Neural progenitor cell (in vitro differentiated cells): Measurements from ENCODE around the gene PDGFRA. TPM values are rescaled to one million over a fixed set of nuclear protein-coding genes. Genes with fewer than 3 reads are reported as not detected.
"Not testable (repeated sequence)": the region's sequence is repeated elsewhere in the genome, so short reads cannot be mapped to it uniquely, and the experiment has no call there.

Experiments used
- DNase-seq: peaks from one replicate; pipeline ENCODE4 v3.0.0-alpha.2; 2016; ENCODE audit warnings: low spot score
- H2AFZ ChIP-seq: fragments of 200-600 bp; sonication (generic); replicated peaks from 2 replicates; pipeline ENCODE4 v1.6.1; 2016; ENCODE audit warnings: antibody characterized with exemption
- H3F3A ChIP-seq: fragments of 200-600 bp; sonication (generic); 2 replicates; pipeline ENCODE4 v1.6.1; 2016; ENCODE audit warnings: antibody characterized with exemption, low read depth
- H3K27ac ChIP-seq: fragments of 200-600 bp; sonication (generic); 2 replicates; pipeline ENCODE4 v1.5.1; 2016; ENCODE audit warnings: mild to moderate bottlenecking
- H3K27me3 ChIP-seq: fragments of 200-600 bp; sonication (generic); 2 replicates; pipeline ENCODE4 v1.6.1; 2016; ENCODE audit warnings: mild to moderate bottlenecking, moderate library complexity
- H3K36me3 ChIP-seq: fragments of 200-600 bp; sonication (generic); 2 replicates; pipeline ENCODE4 v1.5.1; 2016
- H3K4me1 ChIP-seq: fragments of 200-600 bp; sonication (generic); 2 replicates; pipeline ENCODE4 v1.6.1; 2016; ENCODE audit warnings: mixed run types
- H3K4me2 ChIP-seq: fragments of 200-600 bp; sonication (generic); 2 replicates; pipeline ENCODE4 v1.6.1; 2016
- H3K4me3 ChIP-seq: fragments of 200-600 bp; sonication (generic); 2 replicates; pipeline ENCODE4 v1.5.1; 2016
- H3K79me2 ChIP-seq: fragments of 200-600 bp; sonication (generic); 2 replicates; pipeline ENCODE4 v1.6.1; 2016; ENCODE audit warnings: low read depth
- H3K9ac ChIP-seq: fragments of 200-600 bp; sonication (generic); 2 replicates; pipeline ENCODE4 v1.6.1; 2016
- H3K9me3 ChIP-seq: fragments of 200-600 bp; sonication (generic); 2 replicates; pipeline ENCODE4 v1.5.1; 2016; ENCODE audit warnings: low read depth
- H4K20me1 ChIP-seq: fragments of 200-600 bp; sonication (generic); 2 replicates; pipeline ENCODE4 v1.6.1; 2016; ENCODE audit warnings: low read depth
- H3K27ac Mint-ChIP-seq: 3 replicates; pipeline ENCODE4 v1.8.0; 2021; ENCODE audit warnings: mixed read lengths
- H3K27me3 Mint-ChIP-seq: 2 replicates; pipeline ENCODE4 v1.8.0; 2022; ENCODE audit warnings: low read depth, mild to moderate bottlenecking, inconsistent platforms, moderate library complexity, mixed read lengths; ENCODE audit not compliant: insufficient read depth
- H3K36me3 Mint-ChIP-seq: 3 replicates; pipeline ENCODE4 v1.8.0; 2021; ENCODE audit warnings: mixed read lengths
- H3K4me1 Mint-ChIP-seq: 3 replicates; pipeline ENCODE4 v1.8.0; 2021; ENCODE audit warnings: mixed read lengths
- H3K4me3 Mint-ChIP-seq: 3 replicates; pipeline ENCODE4 v1.8.0; 2021; ENCODE audit warnings: mild to moderate bottlenecking, moderate library complexity, mixed read lengths
- H3K9me3 Mint-ChIP-seq: 3 replicates; pipeline ENCODE4 v1.8.0; 2020; ENCODE audit warnings: mixed read lengths
- EZH2 ChIP-seq: fragments of 200-600 bp; sonication (generic); IDR thresholded peaks from 2 replicates; pipeline ENCODE4 v1.6.1; 2017; ENCODE audit warnings: antibody characterized with exemption, mild to moderate bottlenecking, moderate library complexity
- EZH2phosphoT487 ChIP-seq: fragments of 200-600 bp; sonication (generic); IDR thresholded peaks from 2 replicates; pipeline ENCODE4 v1.6.1; 2017; ENCODE audit warnings: antibody characterized with exemption
- total RNA-seq: library from RNA; depleted of rRNA; stranded (reverse); fragments of >200 nt; gene quantifications from 2 replicates; pipeline ENCODE4 v1.2.3, GENCODE V29; 2015; ENCODE audit warnings: low replicate concordance
- TF ChIP-seq, protein P1 (sequence below): fragments of 200-600 bp; sonication (generic); IDR thresholded peaks from 2 replicates; pipeline ENCODE4 v1.5.1; 2017; ENCODE audit warnings: antibody characterized with exemption, mild to moderate bottlenecking

Gene PDGFRA
- total RNA-seq, 1 donor from 2014 or later: 2.1 TPM

DNA sequence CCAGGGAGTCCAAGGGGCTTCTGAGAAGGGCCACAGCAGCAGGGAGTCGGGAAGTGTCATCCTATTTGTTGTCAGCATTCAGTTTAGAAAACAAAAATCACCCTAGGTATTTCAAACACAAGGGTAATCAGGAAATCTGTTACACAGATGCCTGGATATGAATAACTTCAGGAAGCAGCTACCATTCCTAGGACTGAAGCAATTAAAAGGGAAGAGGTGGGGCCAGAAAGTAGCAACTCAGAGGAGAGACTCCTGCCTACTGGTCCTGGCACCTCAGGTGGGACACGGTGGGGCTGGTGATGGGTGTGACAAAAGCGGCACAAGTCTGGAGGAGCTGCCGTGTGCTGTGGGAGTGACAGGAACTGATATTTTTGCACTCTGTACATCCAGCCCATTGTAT lies 107.9 kb downstream of the PDGFRA start:
- TF ChIP-seq EZH2phosphoT487 (no peak), EZH2 (no peak)
- TF ChIP-seq, protein P1, sequence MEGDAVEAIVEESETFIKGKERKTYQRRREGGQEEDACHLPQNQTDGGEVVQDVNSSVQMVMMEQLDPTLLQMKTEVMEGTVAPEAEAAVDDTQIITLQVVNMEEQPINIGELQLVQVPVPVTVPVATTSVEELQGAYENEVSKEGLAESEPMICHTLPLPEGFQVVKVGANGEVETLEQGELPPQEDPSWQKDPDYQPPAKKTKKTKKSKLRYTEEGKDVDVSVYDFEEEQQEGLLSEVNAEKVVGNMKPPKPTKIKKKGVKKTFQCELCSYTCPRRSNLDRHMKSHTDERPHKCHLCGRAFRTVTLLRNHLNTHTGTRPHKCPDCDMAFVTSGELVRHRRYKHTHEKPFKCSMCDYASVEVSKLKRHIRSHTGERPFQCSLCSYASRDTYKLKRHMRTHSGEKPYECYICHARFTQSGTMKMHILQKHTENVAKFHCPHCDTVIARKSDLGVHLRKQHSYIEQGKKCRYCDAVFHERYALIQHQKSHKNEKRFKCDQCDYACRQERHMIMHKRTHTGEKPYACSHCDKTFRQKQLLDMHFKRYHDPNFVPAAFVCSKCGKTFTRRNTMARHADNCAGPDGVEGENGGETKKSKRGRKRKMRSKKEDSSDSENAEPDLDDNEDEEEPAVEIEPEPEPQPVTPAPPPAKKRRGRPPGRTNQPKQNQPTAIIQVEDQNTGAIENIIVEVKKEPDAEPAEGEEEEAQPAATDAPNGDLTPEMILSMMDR: no peak
- H4K20me1 ChIP-seq: no peaks in the 10 kb centered on the region
- Mint-ChIP-seq H3K9me3 (peaks cover 3% of the 10 kb centered on the region), H3K27ac (no peak overlapping the region), H3K4me1 (peaks cover 19% of the 10 kb centered on the region), H3K36me3 (no peaks in the 10 kb centered on the region), H3K4me3 (no peak overlapping the region), H3K27me3 (peaks cover 6% of the 10 kb centered on the region)
- H3K9ac ChIP-seq: no peak overlapping the region
- H3K27ac ChIP-seq: no peak overlapping the region
- H3F3A ChIP-seq: no peaks in the 10 kb centered on the region
- no peaks in the 10 kb centered on the region for H3K9me3 ChIP-seq
- no peaks in the 10 kb centered on the region for H3K36me3 ChIP-seq
- H3K4me2 ChIP-seq: no peak overlapping the region
- DNase-seq: no peak
- H3K79me2 ChIP-seq: no peaks in the 10 kb centered on the region
- H3K4me1 ChIP-seq: peaks cover 9% of the 10 kb centered on the region
- no peak overlapping the region for H2AFZ ChIP-seq
- H3K27me3 ChIP-seq: no peaks in the 10 kb centered on the region
- no peak overlapping the region for H3K4me3 ChIP-seq

DNA sequence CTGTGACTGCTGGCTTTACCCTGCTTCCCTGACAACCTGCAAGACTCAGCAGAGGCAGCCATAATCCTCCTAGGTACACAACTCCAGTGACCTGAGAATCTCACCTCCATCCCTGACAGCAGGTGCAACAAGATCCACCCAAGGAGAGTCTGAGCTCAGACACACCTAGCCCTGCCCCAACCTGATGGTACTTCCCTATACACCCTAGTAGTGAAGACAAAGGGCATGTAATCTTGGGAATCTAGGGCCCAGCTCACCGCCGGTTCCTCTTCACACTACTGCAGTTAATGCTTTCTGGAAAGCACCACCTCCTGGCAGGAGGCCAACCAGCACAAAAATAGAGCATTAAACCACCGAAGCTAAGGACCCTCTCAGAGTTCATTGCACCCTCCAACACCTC lies 113.0 kb downstream of the PDGFRA start:
- not testable (repeated sequence) for H4K20me1 ChIP-seq, H3K36me3 ChIP-seq, H3K9me3 Mint-ChIP-seq, H3K9me3 ChIP-seq, H3K4me2 ChIP-seq, DNase-seq, H3K4me3 ChIP-seq, H3K36me3 Mint-ChIP-seq, H3K79me2 ChIP-seq, H3F3A ChIP-seq, H3K4me1 Mint-ChIP-seq, H3K27ac Mint-ChIP-seq, H3K27ac ChIP-seq, H3K27me3 Mint-ChIP-seq, H3K27me3 ChIP-seq, H2AFZ ChIP-seq, H3K4me1 ChIP-seq, H3K9ac ChIP-seq, H3K4me3 Mint-ChIP-seq

Other genes starting within 250 kb of the PDGFRA start
- 12.8 and 16.9 TPM in 2 replicates for gene CHIC2, start 164.7 kb upstream of the PDGFRA start, total RNA-seq
- gene GSX2, start 129.1 kb upstream of the PDGFRA start, total RNA-seq: 0.59 TPM in 1 of 2 replicates, not detected in the other